ENCODE results near the gene RUVBL1.

RUVBL1 gene

DNA sequence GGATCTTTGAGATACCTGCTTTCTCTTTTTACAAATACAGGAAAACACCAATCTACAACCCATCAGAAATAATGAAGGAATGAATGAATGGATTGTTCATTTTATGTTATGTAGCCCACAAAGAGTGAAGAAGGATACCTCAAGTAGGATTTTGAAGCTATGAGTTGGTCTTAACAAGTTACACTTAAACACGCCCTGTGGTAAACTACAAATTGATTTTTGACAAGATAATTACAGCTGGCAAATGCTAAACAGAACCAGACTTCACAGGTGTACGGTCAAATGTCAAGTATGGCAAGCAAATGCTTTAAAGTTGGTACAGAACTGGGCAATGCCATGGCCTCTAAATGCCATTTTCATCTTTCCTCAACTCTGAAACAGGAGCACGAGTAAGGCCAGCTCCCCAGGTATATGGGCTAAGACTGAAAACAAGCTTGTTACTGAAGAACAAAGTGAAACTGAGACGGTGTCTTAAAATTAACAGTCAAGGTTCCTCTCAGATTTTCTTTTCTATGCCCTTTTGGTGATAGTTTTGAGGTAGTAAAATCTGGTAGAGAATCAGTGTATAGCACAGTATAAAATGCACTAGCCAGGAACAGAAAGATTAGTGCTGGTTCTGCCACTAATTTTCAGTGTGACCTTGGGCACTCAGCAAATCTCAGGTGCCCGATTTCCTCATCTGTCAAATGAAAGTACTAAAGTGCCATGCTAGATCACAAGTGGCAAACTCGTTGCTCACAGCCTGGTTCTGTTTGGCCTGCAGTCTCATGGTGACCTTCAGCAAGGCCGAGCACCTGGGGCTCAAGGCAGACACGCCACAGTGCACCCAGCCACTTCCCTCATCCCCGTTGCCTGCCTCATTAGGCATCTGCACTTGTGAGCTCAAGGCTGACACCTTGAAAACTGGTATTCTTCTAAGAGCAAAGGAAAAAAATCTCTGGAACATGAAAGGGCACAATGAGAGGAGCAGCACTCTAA, 9.5 kb downstream of the RUVBL1 start:
- TF ChIP-seq, protein P1, sequence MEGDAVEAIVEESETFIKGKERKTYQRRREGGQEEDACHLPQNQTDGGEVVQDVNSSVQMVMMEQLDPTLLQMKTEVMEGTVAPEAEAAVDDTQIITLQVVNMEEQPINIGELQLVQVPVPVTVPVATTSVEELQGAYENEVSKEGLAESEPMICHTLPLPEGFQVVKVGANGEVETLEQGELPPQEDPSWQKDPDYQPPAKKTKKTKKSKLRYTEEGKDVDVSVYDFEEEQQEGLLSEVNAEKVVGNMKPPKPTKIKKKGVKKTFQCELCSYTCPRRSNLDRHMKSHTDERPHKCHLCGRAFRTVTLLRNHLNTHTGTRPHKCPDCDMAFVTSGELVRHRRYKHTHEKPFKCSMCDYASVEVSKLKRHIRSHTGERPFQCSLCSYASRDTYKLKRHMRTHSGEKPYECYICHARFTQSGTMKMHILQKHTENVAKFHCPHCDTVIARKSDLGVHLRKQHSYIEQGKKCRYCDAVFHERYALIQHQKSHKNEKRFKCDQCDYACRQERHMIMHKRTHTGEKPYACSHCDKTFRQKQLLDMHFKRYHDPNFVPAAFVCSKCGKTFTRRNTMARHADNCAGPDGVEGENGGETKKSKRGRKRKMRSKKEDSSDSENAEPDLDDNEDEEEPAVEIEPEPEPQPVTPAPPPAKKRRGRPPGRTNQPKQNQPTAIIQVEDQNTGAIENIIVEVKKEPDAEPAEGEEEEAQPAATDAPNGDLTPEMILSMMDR (IDR thresholded peaks at IDR 0.05; ENCODE audit: insufficient read depth, low read depth, low read length, missing control alignments): no peak
- H3K4me3 ChIP-seq (ENCODE audit: low read length): no peak overlapping the region
- no peak for DNase-seq (ENCODE audit: low read depth)

DNA sequence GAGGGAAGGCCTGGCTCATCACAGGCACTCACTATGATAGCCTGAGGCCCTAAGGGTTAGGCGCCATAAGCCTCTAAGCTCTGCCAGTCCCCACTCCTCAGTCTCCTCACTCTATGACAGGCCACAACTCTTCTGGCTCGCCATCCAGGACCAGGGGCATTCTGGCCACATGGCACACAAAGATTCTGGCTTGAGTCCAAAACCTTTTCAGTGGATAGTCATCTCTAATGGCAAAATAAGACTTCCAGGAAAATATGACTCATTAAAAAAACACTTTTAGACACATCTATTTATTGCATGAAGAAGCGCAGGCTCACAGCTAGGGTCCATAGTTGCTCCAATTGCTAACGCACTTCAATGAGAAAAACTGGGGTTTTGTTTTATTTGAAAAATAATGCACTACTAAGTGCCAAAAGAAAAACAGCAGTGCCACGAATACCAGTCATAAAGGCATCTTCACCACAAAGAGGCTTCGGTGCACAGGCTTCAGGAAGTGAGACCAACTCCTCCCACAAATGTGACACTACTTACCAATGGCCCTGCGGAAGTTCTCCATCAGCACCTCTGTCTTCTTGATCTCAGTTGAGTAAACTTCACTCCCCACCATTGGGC, 11.1 kb downstream of the RUVBL1 start:
- H3K4me3 ChIP-seq (ENCODE audit: low read length): no peak overlapping the region
- TF ChIP-seq, protein P1 (IDR thresholded peaks at IDR 0.05; ENCODE audit: insufficient read depth, low read depth, low read length, missing control alignments): no peak
- DNase-seq (ENCODE audit: low read depth): peak; percentile 87

DNA sequence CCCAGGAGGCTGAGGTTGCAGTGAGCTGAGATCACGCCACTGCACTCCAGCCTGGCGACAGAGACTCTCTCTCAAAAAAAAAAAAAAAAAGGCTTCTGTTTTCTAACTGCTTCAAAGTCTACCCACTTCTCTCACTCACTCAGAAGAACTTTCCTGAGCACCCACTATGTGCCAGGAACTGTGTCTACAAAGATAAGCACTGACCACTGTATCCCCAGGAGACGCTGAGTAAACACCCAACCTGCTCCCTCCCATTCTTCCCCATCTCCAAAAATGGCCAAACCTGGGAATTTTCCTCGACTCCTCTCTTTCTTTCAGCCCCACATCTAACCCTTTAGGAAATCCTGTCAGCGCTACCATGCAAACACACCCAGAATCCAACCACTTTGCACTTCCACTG, 12.5 kb downstream of the RUVBL1 start:
- no peak for DNase-seq (ENCODE audit: low read depth)
- TF ChIP-seq, protein P1 (IDR thresholded peaks at IDR 0.05; ENCODE audit: insufficient read depth, low read depth, low read length, missing control alignments): no peak
- no peak overlapping the region for H3K4me3 ChIP-seq (ENCODE audit: low read length)

DNA sequence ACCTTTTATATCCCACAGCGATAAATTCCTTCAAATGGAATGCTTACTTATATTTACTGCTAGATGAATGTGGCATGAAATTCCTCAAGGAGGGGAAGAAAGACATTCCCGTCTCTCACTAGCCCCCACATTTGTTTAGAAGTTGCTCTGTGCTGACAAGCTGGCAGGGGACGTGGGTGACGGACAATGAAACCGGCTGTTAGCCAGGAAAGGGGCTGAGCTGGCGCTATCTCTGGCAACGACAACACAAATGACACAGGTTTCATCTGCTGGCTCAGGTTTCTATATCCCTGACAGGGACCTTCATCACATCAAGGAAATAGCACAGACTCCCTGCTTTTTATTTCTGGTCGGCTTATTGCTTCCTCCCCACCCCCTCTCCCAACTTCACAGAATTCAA, 15.8 kb downstream of the RUVBL1 start:
- H3K4me3 ChIP-seq (ENCODE audit: low read length): no peak overlapping the region
- TF ChIP-seq, protein P1 (IDR thresholded peaks at IDR 0.05; ENCODE audit: insufficient read depth, low read depth, low read length, missing control alignments): no peak
- no peak for DNase-seq (ENCODE audit: low read depth)

DNA sequence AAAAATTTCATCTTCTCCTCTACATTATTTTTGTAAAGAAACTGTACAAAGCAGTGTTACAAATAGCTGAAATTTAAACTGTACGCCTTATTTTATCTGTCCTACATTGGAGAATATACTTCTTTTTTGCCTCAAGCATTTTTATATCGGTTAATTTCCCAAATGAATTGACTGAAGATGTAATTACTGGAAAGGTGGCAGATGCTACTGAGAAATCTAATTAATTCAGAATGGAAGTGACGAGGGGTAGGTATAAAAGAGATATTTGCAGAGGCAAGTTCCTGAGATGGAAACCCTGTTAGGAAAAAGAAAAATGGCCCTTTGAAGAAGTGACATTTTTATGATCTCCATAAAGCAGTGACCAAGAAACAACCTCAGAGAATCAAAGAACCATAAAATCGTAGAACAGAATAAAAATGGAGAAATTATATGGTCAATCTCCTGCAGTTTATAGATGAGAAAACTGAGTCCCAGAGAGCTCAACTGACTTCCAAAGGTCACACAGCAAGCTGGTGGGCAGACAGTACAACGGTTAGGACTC, 20.4 kb downstream of the RUVBL1 start:
- DNase-seq (ENCODE audit: low read depth): no peak
- no peak overlapping the region for H3K4me3 ChIP-seq (ENCODE audit: low read length)
- TF ChIP-seq, protein P1 (IDR thresholded peaks at IDR 0.05; ENCODE audit: insufficient read depth, low read depth, low read length, missing control alignments): no peak

DNA sequence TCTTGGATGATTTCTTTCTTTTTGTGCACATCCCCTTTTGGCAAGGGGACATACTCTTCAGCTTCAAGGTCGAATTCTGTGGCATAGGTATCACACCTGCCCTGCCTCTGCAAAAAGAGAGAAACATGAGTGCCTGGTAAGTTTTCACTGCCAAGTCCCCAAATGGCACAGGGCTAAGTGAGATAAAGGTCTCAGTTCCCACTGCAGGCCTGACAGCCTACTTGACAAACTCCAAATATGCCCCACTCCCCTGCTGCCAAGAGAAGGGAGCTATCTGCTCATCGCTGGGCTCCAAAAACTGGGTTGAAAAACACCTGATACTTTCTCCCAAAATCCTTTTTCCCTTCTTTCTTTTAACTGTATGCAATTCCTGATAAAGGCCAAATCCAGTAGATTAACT, 23.0 kb downstream of the RUVBL1 start:
- TF ChIP-seq, protein P1 (IDR thresholded peaks at IDR 0.05; ENCODE audit: insufficient read depth, low read depth, low read length, missing control alignments): no peak
- no peak overlapping the region for H3K4me3 ChIP-seq (ENCODE audit: low read length)
- DNase-seq (ENCODE audit: low read depth): no peak

All from epithelial cell of esophagus (primary cell).